ENCODE results near the gene KRT36. TPM values are rescaled to one million over a fixed set of nuclear protein-coding genes. Genes with fewer than 3 reads are reported as not detected.

Gene KRT36
- polyA plus RNA-seq, 1 donor (not counting 4 experiments of a cell fraction or from before 2014, with no cell fraction given): not detected

DNA sequence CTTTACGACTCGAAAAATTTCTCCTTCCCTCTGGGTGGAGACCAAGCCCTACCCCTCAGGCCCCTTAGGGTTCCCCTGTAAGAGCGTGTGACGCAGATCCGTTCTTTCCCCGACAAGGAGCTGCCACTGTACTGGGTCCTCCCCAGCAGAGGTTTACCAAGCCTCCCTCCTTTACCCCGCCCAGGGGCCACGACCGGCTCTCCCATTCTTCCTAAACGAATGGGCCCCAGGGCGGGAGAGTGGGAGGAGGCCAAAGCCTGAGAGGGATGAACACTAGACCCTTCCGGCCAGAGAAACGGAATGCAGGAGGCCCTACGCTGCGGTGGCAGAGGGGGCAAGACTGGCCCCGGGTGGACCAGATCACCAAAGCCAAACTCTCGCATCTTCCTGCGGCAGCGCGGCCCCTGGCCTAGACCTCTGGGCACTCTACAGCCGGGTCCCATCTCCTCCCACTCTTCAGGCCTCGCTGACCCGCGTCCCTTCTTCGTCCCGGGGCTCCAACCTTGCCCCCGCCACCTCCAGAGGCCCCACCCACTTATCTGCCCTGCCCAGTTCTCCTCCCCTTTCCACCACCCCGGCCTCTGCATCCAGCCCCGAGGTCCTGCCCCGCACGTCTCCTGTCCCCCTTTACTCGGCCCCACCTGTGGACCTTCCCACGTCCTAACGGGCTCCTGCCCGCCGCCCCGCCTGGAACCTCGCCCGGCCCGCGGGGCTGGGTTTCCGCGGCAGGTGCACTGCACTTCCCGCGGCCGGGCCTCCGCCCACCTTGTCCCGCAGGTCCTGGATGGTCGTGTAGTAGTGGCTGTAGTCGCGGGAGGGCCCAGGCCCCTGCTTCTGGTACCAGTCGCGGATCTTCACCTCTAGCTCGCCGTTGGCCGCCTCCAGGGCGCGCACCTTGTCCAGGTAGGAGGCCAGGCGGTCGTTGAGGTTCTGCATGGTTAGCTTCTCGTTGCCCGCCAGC, 37.6 kb upstream of the KRT36 start:
- Histone ChIP-seq H3K27ac (ENCODE audit: control insufficient read depth, insufficient read depth, low read length) (no peak overlapping the region), H3K4me1 (ENCODE audit: control insufficient read depth, extremely low read depth, insufficient read depth, low read length) (peaks cover 35% of the 10 kb centered on the region), H3K4me2 (ENCODE audit: control insufficient read depth, extremely low read depth, insufficient read depth, low read depth, low read length) (peak overlapping the region; percentile 62), H3K36me3 (ENCODE audit: control insufficient read depth in 2 of 2, extremely low read depth in 1 of 2, insufficient read depth in 2 of 2, low read length in 2 of 2) (no peaks in the 10 kb centered on the region), H3K79me2 (ENCODE audit: control insufficient read depth, insufficient read depth, low read length) (no peaks in the 10 kb centered on the region), H3K9me1 (ENCODE audit: control insufficient read depth, extremely low read depth, insufficient read depth, low read length) (no peaks in the 10 kb centered on the region), H3K9me3 (ENCODE audit: control insufficient read depth, low read depth, low read length) (no peaks in the 10 kb centered on the region), H2AFZ (ENCODE audit: control insufficient read depth, low read length) (no peak overlapping the region), H3K4me3 (ENCODE audit: control insufficient read depth in 2 of 3, extremely low read depth in 1 of 3, insufficient read depth in 2 of 3, low read depth in 1 of 3, low read length in 3 of 3) (peak overlapping the region in 2 of 3 experiments; percentile 30 to 36), H3K27me3 (ENCODE audit: control insufficient read depth, extremely low read depth, insufficient read depth, low read length) (peaks cover 15% of the 10 kb centered on the region), H3K9ac (ENCODE audit: control insufficient read depth, extremely low read depth, insufficient read depth, low read length) (no peak overlapping the region), H4K20me1 (ENCODE audit: control insufficient read depth, extremely low read depth, insufficient read depth, low read length) (no peaks in the 10 kb centered on the region)
- dilution Hi-C loops (cut with MboI; ENCODE audit: extremely low pct_ligation_motif_present, low sequenced_read_pairs): no loop called here
- no peak for DNase-seq (ENCODE audit: low read depth, low spot score)
- TF ChIP-seq, protein P1, sequence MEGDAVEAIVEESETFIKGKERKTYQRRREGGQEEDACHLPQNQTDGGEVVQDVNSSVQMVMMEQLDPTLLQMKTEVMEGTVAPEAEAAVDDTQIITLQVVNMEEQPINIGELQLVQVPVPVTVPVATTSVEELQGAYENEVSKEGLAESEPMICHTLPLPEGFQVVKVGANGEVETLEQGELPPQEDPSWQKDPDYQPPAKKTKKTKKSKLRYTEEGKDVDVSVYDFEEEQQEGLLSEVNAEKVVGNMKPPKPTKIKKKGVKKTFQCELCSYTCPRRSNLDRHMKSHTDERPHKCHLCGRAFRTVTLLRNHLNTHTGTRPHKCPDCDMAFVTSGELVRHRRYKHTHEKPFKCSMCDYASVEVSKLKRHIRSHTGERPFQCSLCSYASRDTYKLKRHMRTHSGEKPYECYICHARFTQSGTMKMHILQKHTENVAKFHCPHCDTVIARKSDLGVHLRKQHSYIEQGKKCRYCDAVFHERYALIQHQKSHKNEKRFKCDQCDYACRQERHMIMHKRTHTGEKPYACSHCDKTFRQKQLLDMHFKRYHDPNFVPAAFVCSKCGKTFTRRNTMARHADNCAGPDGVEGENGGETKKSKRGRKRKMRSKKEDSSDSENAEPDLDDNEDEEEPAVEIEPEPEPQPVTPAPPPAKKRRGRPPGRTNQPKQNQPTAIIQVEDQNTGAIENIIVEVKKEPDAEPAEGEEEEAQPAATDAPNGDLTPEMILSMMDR (optimal IDR thresholded peaks at IDR 0.05 in 1 of 3, IDR thresholded peaks at IDR 0.05 in 1 of 3, conservative IDR thresholded peaks at IDR 0.05 in 1 of 3; ENCODE audit: extremely low read depth in 1 of 3, insufficient read depth in 2 of 3, low read length in 3 of 3): peak in 1 of 3 experiments; percentile 9
- TF ChIP-seq EZH2 (IDR thresholded peaks at IDR 0.05; ENCODE audit: low read length): peak; percentile 29
- FAIRE-seq: no peak

- no peak for TF ChIP-seq EZH2 (IDR thresholded peaks at IDR 0.05; ENCODE audit: low read length)
- TF ChIP-seq, protein P1 (optimal IDR thresholded peaks at IDR 0.05 in 1 of 3, IDR thresholded peaks at IDR 0.05 in 1 of 3, conservative IDR thresholded peaks at IDR 0.05 in 1 of 3; ENCODE audit: extremely low read depth in 1 of 3, insufficient read depth in 2 of 3, low read length in 3 of 3): no peak
- H3K4me1 ChIP-seq (ENCODE audit: control insufficient read depth, extremely low read depth, insufficient read depth, low read length): peaks cover 50% of the 10 kb centered on the region
- DNase-seq (ENCODE audit: low read depth, low spot score) (no peak), FAIRE-seq (no peak)
- dilution Hi-C loops (cut with MboI; ENCODE audit: extremely low pct_ligation_motif_present, low sequenced_read_pairs): no loop called here
- H3K27ac ChIP-seq (ENCODE audit: control insufficient read depth, insufficient read depth, low read length): no peak overlapping the region
- H3K79me2 ChIP-seq (ENCODE audit: control insufficient read depth, insufficient read depth, low read length): no peaks in the 10 kb centered on the region
- no peak overlapping the region for H3K4me3 ChIP-seq (ENCODE audit: control insufficient read depth in 2 of 3, extremely low read depth in 1 of 3, insufficient read depth in 2 of 3, low read depth in 1 of 3, low read length in 3 of 3)
- no peaks in the 10 kb centered on the region for H3K9me1 ChIP-seq (ENCODE audit: control insufficient read depth, extremely low read depth, insufficient read depth, low read length)
- H3K9ac ChIP-seq (ENCODE audit: control insufficient read depth, extremely low read depth, insufficient read depth, low read length): no peak overlapping the region
- no peak overlapping the region for H3K4me2 ChIP-seq (ENCODE audit: control insufficient read depth, extremely low read depth, insufficient read depth, low read depth, low read length)
- no peak overlapping the region for H2AFZ ChIP-seq (ENCODE audit: control insufficient read depth, low read length)
- H4K20me1 ChIP-seq (ENCODE audit: control insufficient read depth, extremely low read depth, insufficient read depth, low read length): no peaks in the 10 kb centered on the region
- peaks cover 15% of the 10 kb centered on the region for H3K27me3 ChIP-seq (ENCODE audit: control insufficient read depth, extremely low read depth, insufficient read depth, low read length)
- H3K9me3 ChIP-seq (ENCODE audit: control insufficient read depth, low read depth, low read length): no peaks in the 10 kb centered on the region
- no peaks in the 10 kb centered on the region for H3K36me3 ChIP-seq (ENCODE audit: control insufficient read depth in 2 of 2, extremely low read depth in 1 of 2, insufficient read depth in 2 of 2, low read length in 2 of 2)
Observed at GRCh38 chr17:41524261-41524660, 34.6 kb upstream of the KRT36 start.
